Astrocyte of the spinal cord (primary cell): Measurements from ENCODE around the gene PIH1D1.

Source experiments
- DNase-seq: peaks from one replicate; pipeline ENCODE4 v3.0.0; 2011; ENCODE audit warnings: low read depth, low spot score
- H3K4me3 ChIP-seq: 2 replicates; pipeline ENCODE4 v1.5.1; 2011; ENCODE audit warnings: low read depth, mild to moderate bottlenecking, low read length, moderate library complexity
- in situ Hi-C: cut with HindIII; loops from 2 replicates; pipeline ENCODE4 v1.10.0; 2017; ENCODE audit warnings: low sequenced_read_pairs
- TF ChIP-seq, protein P1 (sequence below): IDR thresholded peaks from 2 replicates; pipeline ENCODE4 v1.5.1; 2012; ENCODE audit warnings: low read depth, mild to moderate bottlenecking, low read length, inconsistent platforms

Gene PIH1D1

DNA sequence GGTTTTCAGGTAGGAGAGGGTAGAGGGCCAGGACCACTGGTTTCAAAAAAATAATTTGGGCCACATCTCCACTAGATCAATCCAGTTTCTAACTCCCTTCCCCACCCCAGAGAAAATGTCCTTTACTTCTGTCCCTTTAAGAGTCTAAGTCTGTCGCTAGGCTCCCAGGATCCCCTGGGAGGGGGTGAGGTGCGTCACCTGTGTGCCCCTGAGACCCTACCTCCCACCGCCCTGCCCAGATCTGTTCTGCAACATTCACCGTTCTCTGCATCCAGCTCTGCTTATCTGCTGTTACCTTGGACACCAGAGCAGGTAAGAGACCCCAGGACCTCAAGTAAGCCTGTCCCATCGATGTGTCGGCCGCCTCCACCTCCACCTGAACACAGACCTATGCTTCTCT lies 26.4 kb downstream of the PIH1D1 start, which contains the start of gene GFY:
Gene GFY, plus strand, starts transcription at position 211 of the 400 bp plus-strand sequence. CDS start 1,043 bp downstream, outside the sequence.
- no peak for DNase-seq
- H3K4me3 ChIP-seq = no peak within 1 kb of the TSS
- in situ Hi-C loops = no loop called here
- TF ChIP-seq, protein P1, sequence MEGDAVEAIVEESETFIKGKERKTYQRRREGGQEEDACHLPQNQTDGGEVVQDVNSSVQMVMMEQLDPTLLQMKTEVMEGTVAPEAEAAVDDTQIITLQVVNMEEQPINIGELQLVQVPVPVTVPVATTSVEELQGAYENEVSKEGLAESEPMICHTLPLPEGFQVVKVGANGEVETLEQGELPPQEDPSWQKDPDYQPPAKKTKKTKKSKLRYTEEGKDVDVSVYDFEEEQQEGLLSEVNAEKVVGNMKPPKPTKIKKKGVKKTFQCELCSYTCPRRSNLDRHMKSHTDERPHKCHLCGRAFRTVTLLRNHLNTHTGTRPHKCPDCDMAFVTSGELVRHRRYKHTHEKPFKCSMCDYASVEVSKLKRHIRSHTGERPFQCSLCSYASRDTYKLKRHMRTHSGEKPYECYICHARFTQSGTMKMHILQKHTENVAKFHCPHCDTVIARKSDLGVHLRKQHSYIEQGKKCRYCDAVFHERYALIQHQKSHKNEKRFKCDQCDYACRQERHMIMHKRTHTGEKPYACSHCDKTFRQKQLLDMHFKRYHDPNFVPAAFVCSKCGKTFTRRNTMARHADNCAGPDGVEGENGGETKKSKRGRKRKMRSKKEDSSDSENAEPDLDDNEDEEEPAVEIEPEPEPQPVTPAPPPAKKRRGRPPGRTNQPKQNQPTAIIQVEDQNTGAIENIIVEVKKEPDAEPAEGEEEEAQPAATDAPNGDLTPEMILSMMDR = no peak

DNA sequence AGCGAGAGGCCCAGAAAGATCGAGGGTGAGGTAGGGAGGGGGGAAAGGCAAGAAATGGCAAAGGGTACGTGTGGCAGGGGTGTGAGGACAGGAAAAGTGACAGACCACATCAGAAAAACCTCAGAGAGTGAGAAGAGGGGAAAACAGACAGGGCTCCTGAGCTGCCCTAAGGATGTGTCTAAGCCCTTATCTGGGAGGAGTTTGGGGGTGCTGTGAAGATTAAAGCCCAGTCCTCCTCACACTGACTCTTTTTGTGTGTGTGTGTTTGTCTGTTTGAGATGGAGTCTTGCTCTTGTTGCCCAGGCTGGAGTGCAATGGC lies 27.7 kb downstream of the PIH1D1 start:
- H3K4me3 ChIP-seq = no peak overlapping the region
- in situ Hi-C loops = no loop called here
- DNase-seq = no peak
- TF ChIP-seq, protein P1 = no peak

DNA sequence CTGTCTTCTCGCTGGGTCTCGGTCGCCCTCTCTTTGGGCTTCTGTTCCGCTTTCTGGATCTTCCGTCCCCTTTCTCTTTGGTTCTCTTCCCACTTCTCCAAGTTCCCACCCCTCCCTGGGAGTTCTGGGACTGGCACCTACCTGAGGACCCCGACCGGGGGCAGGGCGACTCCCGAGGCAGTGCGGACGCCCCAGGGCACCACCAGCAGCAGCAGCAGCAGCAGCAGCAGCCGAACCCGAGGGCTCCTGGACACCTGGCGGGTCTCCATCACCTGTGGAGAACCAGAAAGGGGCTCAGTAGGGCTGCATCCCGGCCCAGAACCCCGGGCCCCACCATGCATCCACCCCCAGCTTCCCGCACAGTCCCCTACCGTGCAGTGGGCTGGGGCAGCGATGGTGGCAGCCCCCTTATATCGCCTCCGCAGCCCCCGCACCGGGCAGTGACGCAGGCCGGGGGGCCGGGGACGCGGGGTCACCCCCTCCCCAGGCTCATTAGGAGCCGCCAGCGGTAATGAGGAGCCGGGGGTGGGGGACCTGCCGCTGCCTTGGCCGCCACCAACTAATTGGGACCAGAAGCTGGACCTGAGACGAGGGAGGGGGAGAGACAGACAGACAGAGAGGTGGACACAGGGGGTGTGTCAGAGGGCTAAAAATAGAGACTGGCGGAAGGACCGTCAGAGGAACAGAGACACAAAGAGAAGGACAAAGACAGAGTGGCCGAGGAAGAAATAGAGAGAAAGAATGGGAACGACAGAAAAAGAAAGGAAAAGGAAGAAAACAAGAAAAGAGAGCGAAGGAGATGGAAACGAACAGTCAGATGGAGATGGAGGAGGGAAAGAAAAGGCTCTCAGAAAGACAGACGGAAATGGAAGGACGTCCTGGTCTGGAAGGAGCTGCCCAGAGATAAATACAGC lies 28.3 kb downstream of the PIH1D1 start, which contains the start of gene PTH2:
Gene PTH2, minus strand, starts transcription at position 371 of the 914 bp plus-strand sequence. Its CDS starts 102 bp downstream, at position 269.
- in situ Hi-C loops = no loop called here
- TF ChIP-seq, protein P1 = no peak
- DNase-seq = no peak
- no peak within 1 kb of the TSS for H3K4me3 ChIP-seq

DNA sequence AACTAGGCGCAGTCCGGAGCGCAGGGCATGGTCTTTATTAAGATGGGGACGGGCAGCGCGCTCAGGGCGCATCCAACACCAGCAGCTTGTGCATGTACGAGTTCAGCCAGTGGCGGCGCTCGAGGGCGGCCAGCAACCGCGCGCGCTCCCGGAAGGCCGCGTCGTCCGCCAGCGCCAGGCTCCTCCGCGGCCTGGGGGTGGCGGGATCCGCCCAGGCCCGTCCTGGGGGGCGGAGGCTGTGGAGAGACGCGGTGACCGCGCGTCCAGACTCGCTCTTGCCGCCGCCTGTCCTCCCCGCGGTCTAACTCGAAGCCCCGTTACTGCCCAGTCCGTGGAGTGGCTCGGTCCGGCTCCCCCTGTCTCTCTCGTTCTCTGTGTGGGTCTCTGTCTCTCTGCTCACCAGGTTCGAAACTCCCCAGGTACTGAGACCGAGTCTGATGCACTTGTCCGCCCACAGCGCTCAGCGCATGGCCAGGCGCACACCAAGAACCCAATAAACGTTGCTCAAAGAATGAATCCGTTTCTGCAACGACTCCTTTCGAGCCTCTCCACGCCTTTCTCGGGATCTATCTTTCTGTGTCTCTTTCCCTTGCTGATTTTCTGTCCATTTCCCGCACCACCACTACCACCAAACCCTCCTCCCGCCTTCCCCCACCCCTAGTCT lies 29.1 kb downstream of the PIH1D1 start:
- no peak for DNase-seq
- no peak overlapping the region for H3K4me3 ChIP-seq

DNA sequence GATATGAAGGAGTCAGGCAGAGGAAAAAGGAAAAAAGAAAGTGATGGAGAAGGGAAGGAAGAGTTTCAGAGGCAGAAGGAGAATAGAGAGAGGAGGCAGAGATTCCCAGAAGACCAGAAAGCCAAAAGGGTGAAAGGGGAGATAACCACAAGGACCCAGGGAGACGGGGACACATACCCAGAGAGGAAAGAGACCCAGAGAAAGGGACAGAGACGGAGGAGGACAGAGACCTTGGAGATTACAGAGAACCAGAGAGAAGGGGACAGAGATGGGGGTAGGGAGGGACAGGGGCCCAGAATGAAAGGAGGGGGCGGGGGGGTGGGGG lies 29.8 kb downstream of the PIH1D1 start:
- TF ChIP-seq, protein P1 = no peak
- H3K4me3 ChIP-seq = no peak overlapping the region
- in situ Hi-C loops = no loop called here
- DNase-seq = no peak

More for the DNA sequence above, 29.1 kb downstream of the PIH1D1 start:
- in situ Hi-C loops = no loop called here
- TF ChIP-seq, protein P1 = no peak

DNA sequence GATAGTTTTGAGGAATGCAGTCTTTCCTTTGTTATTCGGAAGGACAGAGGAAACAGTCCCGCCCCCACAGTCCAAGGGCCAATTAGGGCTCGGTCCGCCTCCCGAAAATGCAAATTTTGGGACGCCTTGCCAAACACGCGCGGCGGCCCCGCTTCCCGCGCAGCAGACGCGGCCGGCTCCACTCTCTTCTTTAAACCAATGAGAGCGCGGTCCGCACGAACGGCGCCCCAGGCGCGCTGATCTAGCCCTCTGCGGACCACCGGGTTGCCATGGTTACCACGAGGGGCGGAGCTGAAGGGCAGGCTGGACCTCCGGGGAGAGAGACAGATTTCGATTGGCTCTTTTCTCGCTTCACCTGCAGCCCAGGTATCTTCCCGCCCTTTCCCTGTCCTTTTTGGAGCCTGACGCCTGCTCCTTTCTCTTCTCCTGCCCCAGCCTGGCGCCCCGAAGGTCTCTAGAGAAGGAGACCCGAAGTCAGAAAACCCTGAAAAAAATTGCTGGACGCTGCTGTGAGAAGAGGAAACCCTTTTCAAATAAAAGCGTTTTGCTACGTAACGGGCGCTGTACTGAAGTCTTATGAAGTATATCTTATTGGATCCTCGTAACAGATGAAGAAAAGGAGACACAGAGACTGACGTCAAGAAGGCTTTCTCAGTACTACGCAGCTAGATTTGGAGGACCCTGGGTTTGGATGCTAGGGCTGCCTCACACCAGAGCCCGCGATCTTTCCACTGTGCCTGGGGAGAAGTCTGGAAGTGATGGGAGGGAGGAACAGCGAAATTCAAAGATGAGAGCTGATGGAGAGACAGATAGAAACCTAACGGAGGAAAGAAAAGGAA lies 30.4 kb downstream of the PIH1D1 start:
- TF ChIP-seq, protein P1 = no peak
- peak; percentile 27 for DNase-seq
- in situ Hi-C loops = no loop called here
- H3K4me3 ChIP-seq = no peak overlapping the region
